A673 (cell line): Measurements from ENCODE around the gene AADACL4. TPM values are rescaled to one million over a fixed set of nuclear protein-coding genes. Genes with fewer than 3 reads are reported as not detected.

Experiments used
- BruUV-seq: library from RNA; stranded (reverse); fragments of 400-500 nt; replicated peaks from 2 replicates; lab custom pipeline; 2021; lab: Mats Ljungman, UMichigan
- CTCF ChIA-PET: fragments of 300-600 bp; sonication (Branson Sonifier 250); formaldehyde crosslinking; loops from one replicate; lab custom pipeline; 2022; ENCODE audit warnings: antibody characterized with exemption; lab: Charles Lee
- POLR2A ChIA-PET: fragments of 300-600 bp; sonication (Branson Sonifier 250); formaldehyde crosslinking; loops from one replicate; lab custom pipeline; 2022; ENCODE audit warnings: antibody characterized with exemption; ENCODE audit not compliant: low non-redundant PET; lab: Charles Lee
- DNase-seq: peaks from one replicate; pipeline ENCODE4 v3.0.0-alpha.2; 2015; ENCODE audit warnings: low spot score
- H3K27ac ChIP-seq: fragments of 200-600 bp; sonication (generic); 2 replicates; pipeline ENCODE4 v1.5.1; 2016; ENCODE audit warnings: mixed run types, low read depth, mild to moderate bottlenecking, mixed read lengths, antibody characterized with exemption, low read length; ENCODE audit not compliant: poor library complexity, severe bottlenecking
- H3K27me3 ChIP-seq: fragments of 200-600 bp; sonication (generic); replicated peaks from 2 replicates; pipeline ENCODE4 v1.6.1; 2017; ENCODE audit warnings: mixed run types, low read depth, mild to moderate bottlenecking, mixed read lengths, antibody characterized with exemption, low read length; ENCODE audit not compliant: insufficient read depth, poor library complexity
- H3K36me3 ChIP-seq: fragments of 200-600 bp; sonication (generic); 2 replicates; pipeline ENCODE4 v1.6.1; 2016; ENCODE audit warnings: mixed run types, mild to moderate bottlenecking, mixed read lengths, antibody characterized with exemption, low read length; ENCODE audit not compliant: insufficient read depth, poor library complexity, severe bottlenecking
- H3K4me1 ChIP-seq: fragments of 200-600 bp; sonication (generic); 2 replicates; pipeline ENCODE4 v1.6.1; 2017; ENCODE audit warnings: mixed run types, mild to moderate bottlenecking, mixed read lengths, antibody characterized with exemption, low read length; ENCODE audit not compliant: insufficient read depth, poor library complexity, severe bottlenecking
- H3K4me3 ChIP-seq: fragments of 200-600 bp; sonication (generic); 2 replicates; pipeline ENCODE4 v1.5.1; 2016; ENCODE audit warnings: low read depth, mixed run types, mild to moderate bottlenecking, mixed read lengths, low read length; ENCODE audit not compliant: poor library complexity, severe bottlenecking
- H3K9me3 ChIP-seq: fragments of 200-600 bp; sonication (generic); 2 replicates; pipeline ENCODE4 v1.6.1; 2016; ENCODE audit warnings: mixed run types, low read depth, mild to moderate bottlenecking, mixed read lengths, antibody characterized with exemption, low read length; ENCODE audit not compliant: poor library complexity, severe bottlenecking
- EZH2 ChIP-seq: fragments of 200-600 bp; sonication (generic); IDR thresholded peaks from 2 replicates; pipeline ENCODE4 v1.6.1; 2017; ENCODE audit warnings: borderline replicate concordance, low read depth, mild to moderate bottlenecking, mixed read lengths, antibody characterized with exemption, low read length; ENCODE audit not compliant: poor library complexity, severe bottlenecking
- intact Hi-C: fragments of 100-400 bp; cut with micrococcal nuclease; formaldehyde crosslinking; loops from one replicate; pipeline ENCODE4 v1.10.0; 2022; ENCODE audit not compliant: unreplicated experiment
- total RNA-seq: library from RNA; stranded (reverse); gene quantifications from 2 replicates; pipeline ENCODE4 v1.2.3, GENCODE V29; 2021
- TF ChIP-seq, protein P1 (sequence below): fragments of 300-800, 200-600 bp; sonication (generic); conservative IDR thresholded peaks from 2 replicates; pipeline ENCODE4 v1.5.1; 2017; ENCODE audit warnings: low read depth, mild to moderate bottlenecking, antibody characterized with exemption, low read length, moderate library complexity, mixed read lengths

AADACL4 gene
- total RNA-seq, 1 experiment from 2014 or later: 0.43 TPM

DNA sequence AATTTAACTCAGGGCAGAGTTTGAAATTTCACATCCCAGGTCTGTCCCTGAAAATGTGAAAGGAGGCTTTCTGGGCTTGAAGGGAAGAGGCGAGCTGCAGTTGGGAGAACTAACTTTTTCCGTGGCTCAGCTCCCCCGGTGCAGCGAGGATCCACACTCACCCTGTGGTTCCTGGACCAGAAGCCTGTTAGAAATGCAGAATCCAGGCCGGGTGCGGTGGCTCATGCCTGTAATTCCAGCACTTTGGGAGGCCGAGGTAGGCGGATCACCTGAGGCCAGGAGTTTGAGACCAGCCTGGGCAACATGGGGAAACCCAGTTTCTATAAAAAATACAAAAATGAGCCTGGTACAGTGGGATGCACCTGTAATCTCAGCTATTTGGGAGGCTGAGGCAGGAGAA is 23.0 kb upstream of the AADACL4 start:
- POLR2A ChIA-PET: no interaction called here

DNA sequence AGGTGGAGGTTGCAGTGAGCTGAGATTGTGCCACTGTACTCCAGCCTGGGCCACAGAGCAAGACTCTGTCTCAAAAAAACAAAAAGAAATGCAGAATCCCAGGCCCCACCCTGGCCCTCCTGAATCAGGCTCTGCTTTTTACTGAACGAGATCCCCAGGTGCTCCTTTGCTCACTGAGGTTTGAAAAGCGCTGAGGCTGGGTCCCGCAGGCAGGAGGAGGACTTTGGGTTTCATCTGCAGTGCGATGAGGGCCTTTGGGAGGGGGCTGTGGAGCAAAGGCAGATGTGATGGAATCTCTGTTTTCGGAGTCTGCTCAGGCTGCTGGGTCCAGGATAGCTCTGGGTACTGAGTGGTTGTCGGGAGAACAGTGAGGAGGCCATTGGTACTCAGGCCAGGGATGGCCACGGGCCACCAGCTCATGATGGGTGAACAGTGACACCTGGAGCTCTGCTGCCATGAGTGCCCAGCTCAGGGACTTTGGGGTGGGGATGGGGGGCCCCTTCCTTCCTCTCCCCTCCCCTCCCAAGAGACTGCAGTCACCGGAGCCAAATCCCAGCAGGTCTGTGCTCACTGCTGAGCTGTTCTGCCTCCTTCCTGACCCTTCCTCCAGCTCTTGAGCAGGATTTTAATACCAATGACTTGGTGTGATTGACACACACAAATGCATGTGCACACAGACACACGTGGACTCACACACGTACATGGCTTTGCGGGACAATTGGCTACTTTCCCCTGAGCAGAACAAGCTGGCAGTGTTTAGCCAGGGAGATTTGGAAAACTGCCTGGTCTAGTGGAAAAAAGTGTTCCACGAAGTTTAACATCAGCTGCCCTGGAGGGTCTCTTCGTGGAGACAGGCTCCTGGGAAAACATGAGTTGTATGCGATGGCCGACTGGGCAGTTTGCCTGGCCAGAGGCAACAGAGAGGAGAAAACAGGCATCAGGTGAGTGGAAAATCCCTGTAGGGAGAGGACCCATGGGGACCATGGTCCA is 22.2 kb upstream of the AADACL4 start:
- no peak overlapping the region for H3K27ac ChIP-seq
- H3K4me1 ChIP-seq: peaks cover 13% of the 10 kb centered on the region
- intact Hi-C loops: loop anchor here (10.0 kb wide), 1 partner anchor 497 kb away; no protein-coding TSS in a partner anchor
- peaks cover 9% of the 10 kb centered on the region for H3K27me3 ChIP-seq
- BruUV-seq: no TSS peak
- POLR2A ChIA-PET: no interaction called here
- no peaks in the 10 kb centered on the region for H3K9me3 ChIP-seq
- no peak for TF ChIP-seq EZH2
- TF ChIP-seq, protein P1, sequence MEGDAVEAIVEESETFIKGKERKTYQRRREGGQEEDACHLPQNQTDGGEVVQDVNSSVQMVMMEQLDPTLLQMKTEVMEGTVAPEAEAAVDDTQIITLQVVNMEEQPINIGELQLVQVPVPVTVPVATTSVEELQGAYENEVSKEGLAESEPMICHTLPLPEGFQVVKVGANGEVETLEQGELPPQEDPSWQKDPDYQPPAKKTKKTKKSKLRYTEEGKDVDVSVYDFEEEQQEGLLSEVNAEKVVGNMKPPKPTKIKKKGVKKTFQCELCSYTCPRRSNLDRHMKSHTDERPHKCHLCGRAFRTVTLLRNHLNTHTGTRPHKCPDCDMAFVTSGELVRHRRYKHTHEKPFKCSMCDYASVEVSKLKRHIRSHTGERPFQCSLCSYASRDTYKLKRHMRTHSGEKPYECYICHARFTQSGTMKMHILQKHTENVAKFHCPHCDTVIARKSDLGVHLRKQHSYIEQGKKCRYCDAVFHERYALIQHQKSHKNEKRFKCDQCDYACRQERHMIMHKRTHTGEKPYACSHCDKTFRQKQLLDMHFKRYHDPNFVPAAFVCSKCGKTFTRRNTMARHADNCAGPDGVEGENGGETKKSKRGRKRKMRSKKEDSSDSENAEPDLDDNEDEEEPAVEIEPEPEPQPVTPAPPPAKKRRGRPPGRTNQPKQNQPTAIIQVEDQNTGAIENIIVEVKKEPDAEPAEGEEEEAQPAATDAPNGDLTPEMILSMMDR: no peak
- CTCF ChIA-PET: no interaction called here
- DNase-seq: no peak
- H3K4me3 ChIP-seq: no peak overlapping the region
- no peaks in the 10 kb centered on the region for H3K36me3 ChIP-seq

More for the DNA sequence above, 23.0 kb upstream of the AADACL4 start:
- H3K4me1 ChIP-seq: peaks cover 13% of the 10 kb centered on the region
- CTCF ChIA-PET: no interaction called here
- DNase-seq: no peak
- no TSS peak for BruUV-seq
- intact Hi-C loops: loop anchor here (10.0 kb wide), 1 partner anchor 496 kb away; no protein-coding TSS in a partner anchor
- H3K27ac ChIP-seq: no peak overlapping the region
- H3K27me3 ChIP-seq: peaks cover 10% of the 10 kb centered on the region
- no peak for TF ChIP-seq EZH2
- TF ChIP-seq, protein P1: no peak
- H3K9me3 ChIP-seq: no peaks in the 10 kb centered on the region
- no peaks in the 10 kb centered on the region for H3K36me3 ChIP-seq
- H3K4me3 ChIP-seq: no peak overlapping the region

DNA sequence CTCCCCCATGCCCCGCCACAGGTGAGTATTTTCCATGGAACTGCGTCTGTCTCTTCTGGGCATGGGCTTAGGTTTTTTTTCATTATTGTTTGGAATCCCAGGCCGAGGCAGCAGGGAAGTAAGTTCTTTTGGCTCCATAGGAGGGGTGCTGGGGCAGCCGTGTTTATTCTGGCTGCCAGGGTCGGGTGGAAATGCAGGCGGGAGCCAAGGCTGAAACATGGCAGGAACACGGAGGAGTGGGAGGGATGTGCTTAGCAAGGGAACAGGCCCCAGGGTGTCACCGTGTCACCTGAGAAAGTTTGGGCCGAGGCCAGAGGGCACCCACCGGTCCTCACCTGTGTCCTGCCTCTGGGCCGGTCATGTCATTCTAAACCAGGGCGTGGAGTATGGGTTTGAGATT is 21.4 kb upstream of the AADACL4 start:
- Histone ChIP-seq H3K36me3 (no peaks in the 10 kb centered on the region), H3K4me1 (peaks cover 17% of the 10 kb centered on the region), H3K27me3 (no peaks in the 10 kb centered on the region), H3K27ac (no peak overlapping the region), H3K9me3 (no peaks in the 10 kb centered on the region), H3K4me3 (no peak overlapping the region)
- intact Hi-C loops: loop anchor here (10.0 kb wide), 1 partner anchor 498 kb away; no protein-coding TSS in a partner anchor
- BruUV-seq: no TSS peak
- TF ChIP-seq, protein P1: no peak
- TF ChIP-seq EZH2: no peak
- no peak for DNase-seq
- ChIA-PET POLR2A (no interaction called here), CTCF (interaction anchor here (0.5 kb wide), 1 partner anchor 35 kb away, joined by 4 read pairs; no protein-coding TSS in a partner anchor)
